Neural cell (in vitro differentiated cells): ENCODE measurements around the gene VPREB3. TPM values are rescaled to one million over a fixed set of nuclear protein-coding genes. Genes with fewer than 3 reads are reported as not detected.
A peak's percentile ranks its signal among the peaks of the same experiment; 100 is the strongest.

Source experiments
- H2AFZ ChIP-seq: fragments of 200-600, 300-800 bp; sonication (generic), shearing (Covaris generic); 2 replicates; pipeline ENCODE4 v1.6.0; 2014; ENCODE audit warnings: low read depth, mild to moderate bottlenecking, antibody characterized with exemption, low read length, moderate library complexity
- H3F3A ChIP-seq: fragments of 200-600 bp; shearing (Covaris generic); 2 replicates; pipeline ENCODE4 v1.6.1; 2016; ENCODE audit warnings: mild to moderate bottlenecking, moderate library complexity, mixed read lengths, antibody characterized with exemption, low read length; ENCODE audit not compliant: insufficient read depth, poor library complexity, severe bottlenecking
- H3K27ac ChIP-seq: fragments of 200-600, 300-800 bp; sonication (generic), shearing (Covaris generic); 2 replicates; pipeline ENCODE4 v1.5.1; 2014; ENCODE audit warnings: mild to moderate bottlenecking, low read length, moderate library complexity
- H3K27me3 ChIP-seq: fragments of 300-800, 200-600 bp; sonication (generic), shearing (Covaris generic); 2 replicates; pipeline ENCODE4 v1.6.0; 2014; ENCODE audit warnings: mild to moderate bottlenecking, low read depth, low read length, moderate library complexity; ENCODE audit not compliant: insufficient read depth
- H3K36me3 ChIP-seq: fragments of 300-800, 200-600 bp; sonication (generic), shearing (Covaris generic); 2 replicates; pipeline ENCODE4 v1.5.1; 2014; ENCODE audit warnings: mild to moderate bottlenecking, antibody characterized with exemption, low read length, moderate library complexity; ENCODE audit not compliant: insufficient read depth
- H3K4me2 ChIP-seq: fragments of 300-800, 200-600 bp; sonication (generic), shearing (Covaris generic); 2 replicates; pipeline ENCODE4 v1.6.0; 2014; ENCODE audit warnings: mild to moderate bottlenecking, low read length
- H3K4me3 ChIP-seq: fragments of 300-800, 200-600 bp; sonication (generic), shearing (Covaris generic); 2 replicates; pipeline ENCODE4 v1.5.1; 2014; ENCODE audit warnings: mild to moderate bottlenecking, low read length, moderate library complexity
- H3K79me2 ChIP-seq: fragments of 200-600 bp; shearing (Covaris generic); replicated peaks from 2 replicates; pipeline ENCODE4 v1.6.0; 2014; ENCODE audit warnings: mild to moderate bottlenecking, low read length, moderate library complexity; ENCODE audit not compliant: insufficient read depth
- H3K9ac ChIP-seq: fragments of 300-800, 200-600 bp; sonication (generic), shearing (Covaris generic); 2 replicates; pipeline ENCODE4 v1.6.1; 2016; ENCODE audit warnings: mild to moderate bottlenecking, low read length, mixed read lengths
- H3K9me2 ChIP-seq: fragments of 200-600 bp; shearing (Covaris generic); 2 replicates; pipeline ENCODE4 v1.6.1; 2016; ENCODE audit warnings: mild to moderate bottlenecking, low read length, mixed read lengths; ENCODE audit not compliant: insufficient read depth
- H3K9me3 ChIP-seq: fragments of 200-600, 300-800 bp; sonication (generic), shearing (Covaris generic); 2 replicates; pipeline ENCODE4 v1.6.1; 2016; ENCODE audit warnings: mild to moderate bottlenecking, mixed run types, low read length, moderate library complexity, mixed read lengths
- H4K20me1 ChIP-seq: fragments of 200-600 bp; shearing (Covaris generic); 2 replicates; pipeline ENCODE4 v1.6.1; 2016; ENCODE audit warnings: mild to moderate bottlenecking, mixed run types; ENCODE audit not compliant: insufficient read depth
- CTCF ChIP-seq: fragments of 450-650 bp; IDR thresholded peaks from 2 replicates; pipeline ENCODE4 v1.5.1; 2014; ENCODE audit warnings: antibody characterized with exemption, mild to moderate bottlenecking, moderate library complexity; ENCODE audit not compliant: poor library complexity, severe bottlenecking
- EP300 ChIP-seq: fragments of 450-650 bp; conservative IDR thresholded peaks from 2 replicates; pipeline ENCODE4 v1.6.1; 2014; ENCODE audit warnings: antibody characterized with exemption, mild to moderate bottlenecking, moderate library complexity; ENCODE audit not compliant: poor library complexity, severe bottlenecking
- EZH2 ChIP-seq: fragments of 200-600, 300-800 bp; shearing (Covaris generic), sonication (generic); IDR thresholded peaks from 2 replicates; pipeline ENCODE4 v1.6.1; 2014; ENCODE audit warnings: antibody characterized with exemption, low read length, borderline replicate concordance, mild to moderate bottlenecking; ENCODE audit not compliant: insufficient read depth, poor library complexity, severe bottlenecking
- MXI1 ChIP-seq: fragments of 450-650 bp; conservative IDR thresholded peaks from 2 replicates; pipeline ENCODE4 v1.6.1; 2014; ENCODE audit warnings: antibody characterized with exemption, mild to moderate bottlenecking; ENCODE audit not compliant: poor library complexity, severe bottlenecking
- POLR2AphosphoS5 ChIP-seq: IDR thresholded peaks from 2 replicates; pipeline ENCODE4 v1.6.1; 2012
- RAD21 ChIP-seq: fragments of 450-650 bp; conservative IDR thresholded peaks from 2 replicates; pipeline ENCODE4 v1.6.1; 2014; ENCODE audit warnings: antibody characterized with exemption, mild to moderate bottlenecking, moderate library complexity
- REST ChIP-seq: IDR thresholded peaks from 2 replicates; pipeline ENCODE4 v1.6.1; 2012; ENCODE audit warnings: borderline replicate concordance
- SMC3 ChIP-seq: fragments of 450-650 bp; conservative IDR thresholded peaks from 2 replicates; pipeline ENCODE4 v1.6.1; 2014; ENCODE audit warnings: antibody characterized with exemption, mild to moderate bottlenecking, moderate library complexity; ENCODE audit not compliant: poor library complexity
- TAF1 ChIP-seq: IDR thresholded peaks from 2 replicates; pipeline ENCODE4 v1.6.1; 2012; ENCODE audit warnings: low read depth
- polyA plus RNA-seq: library from polyadenylated mRNA; depleted of rRNA; stranded (reverse); fragments of >200 nt; gene quantifications from 2 replicates; pipeline ENCODE4 v1.2.3, GENCODE V29; 2014

VPREB3 gene
- polyA plus RNA-seq, 1 donor from 2014 or later = not detected

GRCh38 chr22:23715806-23716375, 38.3 kb downstream of the VPREB3 start:
- Histone ChIP-seq H3K9ac (no peak overlapping the region), H3K36me3 (no peaks in the 10 kb centered on the region), H3K9me3 (no peaks in the 10 kb centered on the region), H3F3A (no peaks in the 10 kb centered on the region), H3K4me3 (peak overlapping the region; percentile 97), H3K79me2 (peaks cover 9% of the 10 kb centered on the region), H3K9me2 (no peaks in the 10 kb centered on the region), H2AFZ (no peak overlapping the region), H4K20me1 (no peaks in the 10 kb centered on the region), H3K4me2 (peak overlapping the region; percentile 32), H3K27ac (no peak overlapping the region), H3K27me3 (no peaks in the 10 kb centered on the region)
- TF ChIP-seq REST (no peak), EZH2 (no peak), EP300 (no peak), TAF1 (no peak), RAD21 (no peak), CTCF (no peak)

- Histone ChIP-seq H3K4me2 (no peak overlapping the region), H3K27me3 (no peaks in the 10 kb centered on the region), H3F3A (no peaks in the 10 kb centered on the region), H3K4me3 (peak overlapping the region; percentile 97), H2AFZ (no peak overlapping the region), H3K9me2 (no peaks in the 10 kb centered on the region), H3K36me3 (no peaks in the 10 kb centered on the region), H3K27ac (no peak overlapping the region), H3K79me2 (peaks cover 9% of the 10 kb centered on the region), H4K20me1 (no peaks in the 10 kb centered on the region), H3K9me3 (no peaks in the 10 kb centered on the region), H3K9ac (no peak overlapping the region)
- TF ChIP-seq SMC3 (no peak), RAD21 (no peak), REST (no peak), MXI1 (no peak), TAF1 (no peak), POLR2AphosphoS5 (no peak), EP300 (no peak)
Observed at GRCh38 chr22:23714596-23715578, 39.3 kb downstream of the VPREB3 start.
